HEK293 (cell line): Measurements from ENCODE around the gene SLC51A.

Experiments used
- CTCF ChIA-PET: fragments of 350-600 bp; formaldehyde crosslinking; extraction: SDS; loops from one replicate; lab custom pipeline; 2021; ENCODE audit warnings: antibody characterized with exemption; lab: Yijun Ruan, JAX
- POLR2A ChIA-PET: fragments of 300-600 bp; formaldehyde crosslinking; extraction: SDS; loops from one replicate; lab custom pipeline; 2020; ENCODE audit warnings: antibody characterized with exemption, inconsistent platforms; lab: Yijun Ruan, JAX
- H3K27ac ChIP-seq: fragments of 200-500 bp; sonication (Bioruptor generic); 2 replicates; pipeline ENCODE4 v1.5.1; 2014; ENCODE audit warnings: low read depth, low read length, control low read depth, inconsistent platforms; ENCODE audit errors: extremely low read depth
- H3K36me3 ChIP-seq, 2 experiments: fragments of 200-500 bp in 1 of 2; sonication (Bioruptor generic) in 1 of 2; 1 replicate in 1 of 2; 2 replicates in 1 of 2; pipeline ENCODE4 v1.5.1; 2014 to 2017; ENCODE audit warnings: inconsistent platforms in 2 of 2, low read length in 2 of 2; ENCODE audit not compliant: control insufficient read depth in 2 of 2, insufficient read depth in 1 of 2
- H3K4me1 ChIP-seq: fragments of 200-500 bp; sonication (Bioruptor generic); 2 replicates; pipeline ENCODE4 v1.5.1; 2014; ENCODE audit warnings: mild to moderate bottlenecking, low read length, inconsistent platforms; ENCODE audit not compliant: control insufficient read depth, insufficient read depth
- H3K4me3 ChIP-seq: 2 replicates; pipeline ENCODE4 v1.5.1; 2011; ENCODE audit warnings: low read depth, mild to moderate bottlenecking, control low read depth, low read length, moderate library complexity
- H3K9me3 ChIP-seq: fragments of 200-500 bp; sonication (Bioruptor generic); 2 replicates; pipeline ENCODE4 v1.5.1; 2014; ENCODE audit warnings: low read depth, low read length, inconsistent platforms; ENCODE audit not compliant: control insufficient read depth, insufficient read depth
- ZNF112 ChIP-seq: fragments of 450-650 bp; formaldehyde crosslinking; IDR thresholded peaks from 2 replicates; pipeline ENCODE4 v1.5.0; 2017; ENCODE audit warnings: missing biosample characterization, missing genetic modification characterization
- ZNF155 ChIP-seq: fragments of 450-650 bp; formaldehyde crosslinking; IDR thresholded peaks from 2 replicates; pipeline ENCODE4 v1.5.1; 2016; ENCODE audit warnings: missing biosample characterization, missing genetic modification characterization
- ZNF311 ChIP-seq: fragments of 450-650 bp; formaldehyde crosslinking; IDR thresholded peaks from 2 replicates; pipeline ENCODE4 v1.5.1; 2017; ENCODE audit warnings: missing biosample characterization, missing genetic modification characterization, borderline replicate concordance
- ZNF350 ChIP-seq: fragments of 450-650 bp; formaldehyde crosslinking; IDR thresholded peaks from 2 replicates; pipeline ENCODE4 v1.5.0; 2017; ENCODE audit warnings: missing biosample characterization, mild to moderate bottlenecking, missing genetic modification characterization
- ZNF585B ChIP-seq: fragments of 450-650 bp; formaldehyde crosslinking; IDR thresholded peaks from 2 replicates; pipeline ENCODE4 v1.5.1; 2016; ENCODE audit warnings: missing biosample characterization, missing genetic modification characterization
- ZNF658 ChIP-seq: fragments of 450-650 bp; formaldehyde crosslinking; IDR thresholded peaks from 2 replicates; pipeline ENCODE4; 2016; ENCODE audit warnings: missing biosample characterization, missing genetic modification characterization
- ZNF707 ChIP-seq: fragments of 450-650 bp; formaldehyde crosslinking; IDR thresholded peaks from 2 replicates; pipeline ENCODE4 v1.5.1; 2016; ENCODE audit warnings: missing biosample characterization, missing genetic modification characterization
- TF ChIP-seq, protein P1 (sequence below): fragments of 450-650 bp; formaldehyde crosslinking; IDR thresholded peaks from 2 replicates; pipeline ENCODE4 v1.5.1; 2016; ENCODE audit warnings: missing biosample characterization, missing genetic modification characterization
- TF ChIP-seq, protein P2 (sequence below): fragments of 450-650 bp; formaldehyde crosslinking; IDR thresholded peaks from 2 replicates; pipeline ENCODE4 v1.5.1; 2016; ENCODE audit warnings: missing biosample characterization, missing genetic modification characterization
- TF ChIP-seq, protein P3 (sequence below): fragments of 450-650 bp; IDR thresholded peaks from 2 replicates; pipeline ENCODE4 v1.5.1; 2018; ENCODE audit warnings: missing biosample characterization, mild to moderate bottlenecking, missing genetic modification characterization
- TF ChIP-seq, protein P4 (sequence below): fragments of 450-650 bp; formaldehyde crosslinking; IDR thresholded peaks from 2 replicates; pipeline ENCODE4 v1.5.1; 2016; ENCODE audit warnings: missing biosample characterization, missing genetic modification characterization
- TF ChIP-seq, protein P5 (sequence below): fragments of 450-650 bp; formaldehyde crosslinking; IDR thresholded peaks from 2 replicates; pipeline ENCODE4 v1.5.1; 2016; ENCODE audit warnings: missing biosample characterization, missing genetic modification characterization, low read depth

SLC51A gene

DNA sequence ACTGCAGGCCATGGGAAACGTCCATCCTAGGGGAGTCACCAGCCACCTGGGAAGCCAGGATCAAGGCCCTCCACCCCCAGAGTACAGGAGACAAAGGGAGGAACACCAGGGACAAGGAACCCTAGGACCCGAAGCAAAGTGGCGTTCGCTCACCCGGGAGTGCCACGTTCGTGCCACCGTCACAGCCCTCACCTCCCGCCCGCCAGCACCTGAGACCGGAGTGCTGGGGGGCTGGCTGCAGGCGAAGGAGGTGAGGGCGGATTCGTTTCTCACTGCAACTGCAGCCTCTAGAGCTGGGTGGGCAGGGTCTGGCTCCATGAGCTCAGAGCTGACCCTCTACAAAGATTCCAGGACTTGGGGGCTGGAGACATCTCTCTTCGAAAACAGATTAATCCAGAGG is 31.5 kb upstream of the SLC51A start:
- POLR2A ChIA-PET = no interaction called here
- no peak overlapping the region for H3K27ac ChIP-seq
- TF ChIP-seq, protein P1, sequence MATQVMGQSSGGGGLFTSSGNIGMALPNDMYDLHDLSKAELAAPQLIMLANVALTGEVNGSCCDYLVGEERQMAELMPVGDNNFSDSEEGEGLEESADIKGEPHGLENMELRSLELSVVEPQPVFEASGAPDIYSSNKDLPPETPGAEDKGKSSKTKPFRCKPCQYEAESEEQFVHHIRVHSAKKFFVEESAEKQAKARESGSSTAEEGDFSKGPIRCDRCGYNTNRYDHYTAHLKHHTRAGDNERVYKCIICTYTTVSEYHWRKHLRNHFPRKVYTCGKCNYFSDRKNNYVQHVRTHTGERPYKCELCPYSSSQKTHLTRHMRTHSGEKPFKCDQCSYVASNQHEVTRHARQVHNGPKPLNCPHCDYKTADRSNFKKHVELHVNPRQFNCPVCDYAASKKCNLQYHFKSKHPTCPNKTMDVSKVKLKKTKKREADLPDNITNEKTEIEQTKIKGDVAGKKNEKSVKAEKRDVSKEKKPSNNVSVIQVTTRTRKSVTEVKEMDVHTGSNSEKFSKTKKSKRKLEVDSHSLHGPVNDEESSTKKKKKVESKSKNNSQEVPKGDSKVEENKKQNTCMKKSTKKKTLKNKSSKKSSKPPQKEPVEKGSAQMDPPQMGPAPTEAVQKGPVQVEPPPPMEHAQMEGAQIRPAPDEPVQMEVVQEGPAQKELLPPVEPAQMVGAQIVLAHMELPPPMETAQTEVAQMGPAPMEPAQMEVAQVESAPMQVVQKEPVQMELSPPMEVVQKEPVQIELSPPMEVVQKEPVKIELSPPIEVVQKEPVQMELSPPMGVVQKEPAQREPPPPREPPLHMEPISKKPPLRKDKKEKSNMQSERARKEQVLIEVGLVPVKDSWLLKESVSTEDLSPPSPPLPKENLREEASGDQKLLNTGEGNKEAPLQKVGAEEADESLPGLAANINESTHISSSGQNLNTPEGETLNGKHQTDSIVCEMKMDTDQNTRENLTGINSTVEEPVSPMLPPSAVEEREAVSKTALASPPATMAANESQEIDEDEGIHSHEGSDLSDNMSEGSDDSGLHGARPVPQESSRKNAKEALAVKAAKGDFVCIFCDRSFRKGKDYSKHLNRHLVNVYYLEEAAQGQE (tag by site-specific recombination) = peak; percentile 59; the same call in 1 of the 2 replicates
- TF ChIP-seq ZNF112 = no peak
- TF ChIP-seq, all 188 proteins: peak for 1
- H3K9me3 ChIP-seq = no peaks in the 10 kb centered on the region
- H3K36me3 ChIP-seq = no peaks in the 10 kb centered on the region
- H3K4me1 ChIP-seq = no peaks in the 10 kb centered on the region
- CTCF ChIA-PET = no interaction called here
- no peak overlapping the region for H3K4me3 ChIP-seq

DNA sequence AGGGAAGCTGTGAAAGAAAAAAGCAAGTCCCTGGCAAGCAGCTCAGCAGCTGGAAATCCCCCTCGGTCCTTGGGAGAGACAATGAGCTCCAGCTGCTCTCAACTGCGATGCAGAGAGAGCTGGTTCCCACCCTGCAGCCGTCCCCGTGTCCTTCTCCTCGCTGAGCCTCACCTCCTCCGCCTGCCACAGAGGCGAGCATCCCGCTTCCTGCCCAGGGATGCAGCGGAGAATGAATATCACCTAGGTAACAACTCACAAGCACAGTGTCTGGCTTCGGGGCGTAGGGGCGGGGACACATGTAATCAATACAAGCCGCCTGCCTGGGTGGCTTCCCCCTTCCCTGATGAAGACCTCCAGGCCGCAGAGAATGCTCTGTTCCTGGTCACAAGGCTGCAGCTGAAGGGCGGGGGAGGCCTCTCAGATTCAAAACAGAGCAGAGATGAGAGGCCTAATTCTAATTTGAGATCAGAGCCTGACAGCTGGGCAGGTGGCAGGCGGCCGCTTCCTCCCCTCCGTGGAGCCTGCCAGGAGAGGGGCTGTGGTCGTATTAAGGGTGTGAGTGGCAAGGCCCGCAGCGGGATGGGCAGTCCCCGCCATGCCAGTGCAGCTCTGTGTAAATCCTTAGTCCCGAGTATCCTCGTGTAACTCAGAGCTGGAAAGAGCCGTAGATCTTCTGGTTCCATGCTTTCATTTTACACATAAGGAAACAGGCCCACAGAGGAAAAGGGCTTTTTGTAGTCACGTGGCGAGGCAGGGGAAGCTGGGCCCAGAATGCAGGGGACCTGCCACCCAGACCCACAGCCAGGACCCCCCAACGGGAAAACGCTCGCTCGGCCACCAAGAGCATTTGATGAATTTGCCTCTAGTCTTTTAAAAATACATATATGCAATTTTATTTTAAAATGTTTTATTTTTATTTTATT is 29.4 kb upstream of the SLC51A start:
- ChIA-PET POLR2A (no interaction called here), CTCF (interaction anchor here (2.0 to 2.4 kb wide), 2 partner anchors 10 to 114 kb away, joined by 8 to 9 read pairs; no protein-coding TSS in a partner anchor)
- no peaks in the 10 kb centered on the region for H3K36me3 ChIP-seq
- no peaks in the 10 kb centered on the region for H3K4me1 ChIP-seq
- no peaks in the 10 kb centered on the region for H3K9me3 ChIP-seq
- no peak overlapping the region for H3K4me3 ChIP-seq
- no peak overlapping the region for H3K27ac ChIP-seq
- TF ChIP-seq, protein P2, sequence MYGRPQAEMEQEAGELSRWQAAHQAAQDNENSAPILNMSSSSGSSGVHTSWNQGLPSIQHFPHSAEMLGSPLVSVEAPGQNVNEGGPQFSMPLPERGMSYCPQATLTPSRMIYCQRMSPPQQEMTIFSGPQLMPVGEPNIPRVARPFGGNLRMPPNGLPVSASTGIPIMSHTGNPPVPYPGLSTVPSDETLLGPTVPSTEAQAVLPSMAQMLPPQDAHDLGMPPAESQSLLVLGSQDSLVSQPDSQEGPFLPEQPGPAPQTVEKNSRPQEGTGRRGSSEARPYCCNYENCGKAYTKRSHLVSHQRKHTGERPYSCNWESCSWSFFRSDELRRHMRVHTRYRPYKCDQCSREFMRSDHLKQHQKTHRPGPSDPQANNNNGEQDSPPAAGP (tag by site-specific recombination) = no peak
- TF ChIP-seq ZNF155 (tag by site-specific recombination) (no peak), ZNF350 (no peak), ZNF311 (tag by site-specific recombination) (no peak), ZNF585B (tag by site-specific recombination) (no peak), ZNF658 (tag by site-specific recombination) (no peak), ZNF707 (no peak)
- TF ChIP-seq, protein P3, sequence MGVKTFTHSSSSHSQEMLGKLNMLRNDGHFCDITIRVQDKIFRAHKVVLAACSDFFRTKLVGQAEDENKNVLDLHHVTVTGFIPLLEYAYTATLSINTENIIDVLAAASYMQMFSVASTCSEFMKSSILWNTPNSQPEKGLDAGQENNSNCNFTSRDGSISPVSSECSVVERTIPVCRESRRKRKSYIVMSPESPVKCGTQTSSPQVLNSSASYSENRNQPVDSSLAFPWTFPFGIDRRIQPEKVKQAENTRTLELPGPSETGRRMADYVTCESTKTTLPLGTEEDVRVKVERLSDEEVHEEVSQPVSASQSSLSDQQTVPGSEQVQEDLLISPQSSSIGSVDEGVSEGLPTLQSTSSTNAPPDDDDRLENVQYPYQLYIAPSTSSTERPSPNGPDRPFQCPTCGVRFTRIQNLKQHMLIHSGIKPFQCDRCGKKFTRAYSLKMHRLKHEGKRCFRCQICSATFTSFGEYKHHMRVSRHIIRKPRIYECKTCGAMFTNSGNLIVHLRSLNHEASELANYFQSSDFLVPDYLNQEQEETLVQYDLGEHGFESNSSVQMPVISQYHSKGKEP = no peak
- TF ChIP-seq, protein P4, sequence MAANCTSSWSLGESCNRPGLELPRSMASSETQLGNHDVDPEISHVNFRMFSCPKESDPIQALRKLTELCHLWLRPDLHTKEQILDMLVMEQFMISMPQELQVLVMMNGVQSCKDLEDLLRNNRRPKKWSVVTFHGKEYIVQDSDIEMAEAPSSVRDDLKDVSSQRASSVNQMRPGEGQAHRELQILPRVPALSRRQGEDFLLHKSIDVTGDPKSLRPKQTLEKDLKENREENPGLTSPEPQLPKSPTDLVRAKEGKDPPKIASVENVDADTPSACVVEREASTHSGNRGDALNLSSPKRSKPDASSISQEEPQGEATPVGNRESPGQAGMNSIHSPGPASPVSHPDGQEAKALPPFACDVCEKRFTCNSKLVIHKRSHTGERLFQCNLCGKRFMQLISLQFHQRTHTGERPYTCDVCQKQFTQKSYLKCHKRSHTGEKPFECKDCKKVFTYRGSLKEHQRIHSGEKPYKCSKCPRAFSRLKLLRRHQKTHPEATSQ = no peak
- TF ChIP-seq, protein P5, sequence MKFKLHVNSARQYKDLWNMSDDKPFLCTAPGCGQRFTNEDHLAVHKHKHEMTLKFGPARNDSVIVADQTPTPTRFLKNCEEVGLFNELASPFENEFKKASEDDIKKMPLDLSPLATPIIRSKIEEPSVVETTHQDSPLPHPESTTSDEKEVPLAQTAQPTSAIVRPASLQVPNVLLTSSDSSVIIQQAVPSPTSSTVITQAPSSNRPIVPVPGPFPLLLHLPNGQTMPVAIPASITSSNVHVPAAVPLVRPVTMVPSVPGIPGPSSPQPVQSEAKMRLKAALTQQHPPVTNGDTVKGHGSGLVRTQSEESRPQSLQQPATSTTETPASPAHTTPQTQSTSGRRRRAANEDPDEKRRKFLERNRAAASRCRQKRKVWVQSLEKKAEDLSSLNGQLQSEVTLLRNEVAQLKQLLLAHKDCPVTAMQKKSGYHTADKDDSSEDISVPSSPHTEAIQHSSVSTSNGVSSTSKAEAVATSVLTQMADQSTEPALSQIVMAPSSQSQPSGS (tag by site-specific recombination) = no peak
